ENCODE measurements around the gene CHCHD6.

CHCHD6 gene

GRCh38 chr3:126994661-126995245 is 290.7 kb downstream of the CHCHD6 start:
- no peak for TF ChIP-seq POLR2A (IDR thresholded peaks at IDR 0.05; ENCODE audit: low read depth, low read length)
- TF ChIP-seq TAF1 (IDR thresholded peaks at IDR 0.05; ENCODE audit: borderline replicate concordance, low read depth, low read length): no peak
- TF ChIP-seq POLR2AphosphoS5 (IDR thresholded peaks at IDR 0.05; ENCODE audit: low read depth, low read length): no peak
- FAIRE-seq (peak; percentile 17), DNase-seq (ENCODE audit: insufficient read length) (no peak)

GRCh38 chr3:126995254-126995780 is 291.3 kb downstream of the CHCHD6 start:
- FAIRE-seq (no peak), DNase-seq (ENCODE audit: insufficient read length) (no peak)
- TF ChIP-seq POLR2AphosphoS5 (IDR thresholded peaks at IDR 0.05; ENCODE audit: low read depth, low read length): no peak
- no peak for TF ChIP-seq TAF1 (IDR thresholded peaks at IDR 0.05; ENCODE audit: borderline replicate concordance, low read depth, low read length)
- TF ChIP-seq POLR2A (IDR thresholded peaks at IDR 0.05; ENCODE audit: low read depth, low read length): no peak

- no peak for FAIRE-seq
- TF ChIP-seq POLR2A (IDR thresholded peaks at IDR 0.05; ENCODE audit: low read depth, low read length) (no peak), POLR2AphosphoS5 (IDR thresholded peaks at IDR 0.05; ENCODE audit: low read depth, low read length) (no peak), TAF1 (IDR thresholded peaks at IDR 0.05; ENCODE audit: borderline replicate concordance, low read depth, low read length) (no peak)
- DNase-seq (ENCODE audit: insufficient read length): no peak
These were observed 292.0 kb downstream of the CHCHD6 start for GRCh38 chr3:126995926-126996512.

- FAIRE-seq: no peak
- TF ChIP-seq POLR2A (IDR thresholded peaks at IDR 0.05; ENCODE audit: low read depth, low read length): no peak
- no peak for TF ChIP-seq TAF1 (IDR thresholded peaks at IDR 0.05; ENCODE audit: borderline replicate concordance, low read depth, low read length)
- TF ChIP-seq POLR2AphosphoS5 (IDR thresholded peaks at IDR 0.05; ENCODE audit: low read depth, low read length): no peak
- DNase-seq (ENCODE audit: insufficient read length): no peak
These were observed 292.9 kb downstream of the CHCHD6 start for GRCh38 chr3:126996905-126997304.

GRCh38 chr3:126997455-126998038 is 293.5 kb downstream of the CHCHD6 start:
- DNase-seq (ENCODE audit: insufficient read length) (no peak), FAIRE-seq (no peak)
- TF ChIP-seq TAF1 (IDR thresholded peaks at IDR 0.05; ENCODE audit: borderline replicate concordance, low read depth, low read length): no peak
- TF ChIP-seq POLR2AphosphoS5 (IDR thresholded peaks at IDR 0.05; ENCODE audit: low read depth, low read length): no peak
- no peak for TF ChIP-seq POLR2A (IDR thresholded peaks at IDR 0.05; ENCODE audit: low read depth, low read length)

- no peak for FAIRE-seq
- no peak for DNase-seq (ENCODE audit: insufficient read length)
- no peak for TF ChIP-seq POLR2AphosphoS5 (IDR thresholded peaks at IDR 0.05; ENCODE audit: low read depth, low read length)
- TF ChIP-seq POLR2A (IDR thresholded peaks at IDR 0.05; ENCODE audit: low read depth, low read length): no peak
- no peak for TF ChIP-seq TAF1 (IDR thresholded peaks at IDR 0.05; ENCODE audit: borderline replicate concordance, low read depth, low read length)
These were observed 294.3 kb downstream of the CHCHD6 start for GRCh38 chr3:126998320-126998719.

- DNase-seq (ENCODE audit: insufficient read length) (no peak), FAIRE-seq (no peak)
- TF ChIP-seq POLR2AphosphoS5 (IDR thresholded peaks at IDR 0.05; ENCODE audit: low read depth, low read length) (no peak), TAF1 (IDR thresholded peaks at IDR 0.05; ENCODE audit: borderline replicate concordance, low read depth, low read length) (no peak), POLR2A (IDR thresholded peaks at IDR 0.05; ENCODE audit: low read depth, low read length) (no peak)
These were observed 294.7 kb downstream of the CHCHD6 start for GRCh38 chr3:126998728-126999127.

- FAIRE-seq (no peak), DNase-seq (ENCODE audit: insufficient read length) (no peak)
- TF ChIP-seq POLR2AphosphoS5 (IDR thresholded peaks at IDR 0.05; ENCODE audit: low read depth, low read length) (no peak), POLR2A (IDR thresholded peaks at IDR 0.05; ENCODE audit: low read depth, low read length) (no peak), TAF1 (IDR thresholded peaks at IDR 0.05; ENCODE audit: borderline replicate concordance, low read depth, low read length) (no peak)
These were observed 295.3 kb downstream of the CHCHD6 start for GRCh38 chr3:126999383-126999782.

- no peak for DNase-seq (ENCODE audit: insufficient read length)
- no peak for FAIRE-seq
- TF ChIP-seq POLR2A (IDR thresholded peaks at IDR 0.05; ENCODE audit: low read depth, low read length) (no peak), POLR2AphosphoS5 (IDR thresholded peaks at IDR 0.05; ENCODE audit: low read depth, low read length) (no peak), TAF1 (IDR thresholded peaks at IDR 0.05; ENCODE audit: borderline replicate concordance, low read depth, low read length) (no peak)
These were observed 296.1 kb downstream of the CHCHD6 start for GRCh38 chr3:127000119-127000518.

- DNase-seq (ENCODE audit: insufficient read length): no peak
- TF ChIP-seq POLR2A (IDR thresholded peaks at IDR 0.05; ENCODE audit: low read depth, low read length): no peak
- TF ChIP-seq TAF1 (IDR thresholded peaks at IDR 0.05; ENCODE audit: borderline replicate concordance, low read depth, low read length): no peak
- no peak for TF ChIP-seq POLR2AphosphoS5 (IDR thresholded peaks at IDR 0.05; ENCODE audit: low read depth, low read length)
- no peak for FAIRE-seq
These were observed 296.7 kb downstream of the CHCHD6 start for GRCh38 chr3:127000761-127001160.

- DNase-seq (ENCODE audit: insufficient read length) (no peak), FAIRE-seq (no peak)
- TF ChIP-seq TAF1 (IDR thresholded peaks at IDR 0.05; ENCODE audit: borderline replicate concordance, low read depth, low read length) (no peak), POLR2A (IDR thresholded peaks at IDR 0.05; ENCODE audit: low read depth, low read length) (no peak), POLR2AphosphoS5 (IDR thresholded peaks at IDR 0.05; ENCODE audit: low read depth, low read length) (no peak)
These were observed 297.6 kb downstream of the CHCHD6 start for GRCh38 chr3:127001486-127002194.

Data from GM12892 (cell line).